HepG2 (cell line): ENCODE results near the gene RAB3A. TPM values are rescaled to one million over a fixed set of nuclear protein-coding genes. Genes with fewer than 3 reads are reported as not detected.

Experiments used
- AGO2 ChIP-seq: fragments of 200-400 bp; formaldehyde crosslinking; optimal IDR thresholded peaks from 2 replicates; pipeline ENCODE3; 2017; ENCODE audit warnings: mild to moderate bottlenecking, low read depth, low read length, moderate library complexity
- ATF2 ChIP-seq: sonication (generic); formaldehyde crosslinking; IDR thresholded peaks from 2 replicates; pipeline ENCODE4 v1.4.0; 2020; ENCODE audit warnings: missing genetic modification reagents
- BHLHE40 ChIP-seq: IDR thresholded peaks from 2 replicates; pipeline ENCODE4 v1.6.1; 2011; ENCODE audit warnings: low read length, improper control_type of control experiment
- CSRNP2 ChIP-seq: sonication (generic); formaldehyde crosslinking; conservative IDR thresholded peaks from 2 replicates; pipeline ENCODE4 v1.8.0; 2022; ENCODE audit warnings: low read depth, missing genetic modification reagents
- CTCF ChIP-seq: sonication (generic); formaldehyde crosslinking; IDR thresholded peaks from 2 replicates; pipeline ENCODE4 v1.5.0; 2020; ENCODE audit warnings: mild to moderate bottlenecking, missing genetic modification reagents, moderate library complexity
- ELF3 ChIP-seq: IDR thresholded peaks from 2 replicates; pipeline ENCODE4 v1.6.1; 2016; ENCODE audit warnings: missing genetic modification reagents, missing compliant biosample characterization
- HMGXB4 ChIP-seq, 2 experiments: sonication (generic) in 1 of 2; formaldehyde crosslinking in 1 of 2; IDR thresholded peaks; 2 replicates each; pipeline versions ENCODE4 v1.4.0 to v1.6.1; 2018 to 2020; ENCODE audit warnings: missing genetic modification reagents in 2 of 2, borderline replicate concordance in 1 of 2, low read depth in 1 of 2, mild to moderate bottlenecking in 1 of 2, missing biosample characterization in 1 of 2
- RBM22 ChIP-seq: fragments of 200-400 bp; formaldehyde crosslinking; optimal IDR thresholded peaks from 2 replicates; pipeline ENCODE3; 2017; ENCODE audit warnings: mild to moderate bottlenecking, low read length, moderate library complexity
- SMAD1 ChIP-seq: sonication (generic); formaldehyde crosslinking; IDR thresholded peaks from 2 replicates; pipeline ENCODE4 v1.4.0; 2020; ENCODE audit warnings: missing genetic modification reagents, low read depth, mild to moderate bottlenecking, borderline replicate concordance
- XRCC5 ChIP-seq: fragments of 200-400 bp; formaldehyde crosslinking; optimal IDR thresholded peaks from 2 replicates; pipeline ENCODE3; 2017; ENCODE audit warnings: mild to moderate bottlenecking, low read length
- YEATS4 ChIP-seq: sonication (generic); formaldehyde crosslinking; IDR thresholded peaks from 2 replicates; pipeline ENCODE4 v1.4.0; 2020; ENCODE audit warnings: missing genetic modification reagents, borderline replicate concordance
- ZNF296 ChIP-seq: sonication (generic); formaldehyde crosslinking; conservative IDR thresholded peaks from 2 replicates; pipeline ENCODE4 v1.5.0; 2020; ENCODE audit warnings: mild to moderate bottlenecking, missing genetic modification reagents
- ZNF609 ChIP-seq: sonication (generic); formaldehyde crosslinking; IDR thresholded peaks from 2 replicates; pipeline ENCODE4 v1.4.0; 2020; ENCODE audit warnings: mild to moderate bottlenecking, missing genetic modification reagents, borderline replicate concordance
- ZNF710 ChIP-seq: sonication (generic); formaldehyde crosslinking; IDR thresholded peaks from 2 replicates; pipeline ENCODE4 v1.5.0; 2020; ENCODE audit warnings: mild to moderate bottlenecking, missing genetic modification reagents, borderline replicate concordance
- polyA plus RNA-seq, 8 experiments: library from polyadenylated mRNA; depleted of rRNA in 3 of 8; stranded (reverse) in 7 of 8; unstranded in 1 of 8; fragments of >200 nt; fragmentation: Illumina TruSeq in 4 of 8; extraction: Trizol in 4 of 8; gene quantifications; 2 replicates each; pipeline versions ENCODE4 v1.2.1 to v1.2.3, GENCODE V29; 2011 to 2016; ENCODE audit warnings: low read depth in 4 of 8, missing spikeins in 1 of 8, mixed read lengths in 1 of 8; ENCODE audit not compliant: insufficient read depth in 1 of 8
- total RNA-seq, 5 experiments: library from RNA; depleted of rRNA; stranded (reverse); fragments of >200 nt; fragmentation: Illumina TruSeq; extraction: Trizol; gene quantifications; 2 replicates each; pipeline ENCODE4 v1.2.3, GENCODE V29; 2016; ENCODE audit warnings: low read depth in 1 of 5

Gene RAB3A
- total and polyA plus RNA-seq, 2 of the 13 experiments (the other 11 are each of a cell fraction or from before 2014, with no cell fraction given) = 0.58 to 0.98 TPM

GRCh38 chr19:18167975-18168645 lies 35.7 kb downstream of the RAB3A start (continued):
- TF ChIP-seq CTCF (CRISPR knock-in tag) = peak; percentile 80
- TF ChIP-seq AGO2 = peak; percentile 19
- TF ChIP-seq XRCC5 = peak; percentile 53
- no peak for TF ChIP-seq ATF2 (CRISPR knock-in tag)
- TF ChIP-seq RBM22 = peak; percentile 63
- no peak for TF ChIP-seq CSRNP2
- TF ChIP-seq ZNF710 (CRISPR knock-in tag) = no peak
- TF ChIP-seq YEATS4 (CRISPR knock-in tag) = no peak
- 0 out of 2 replicates have a peak, but pooled peaks have one; percentile 15 for TF ChIP-seq ELF3 (CRISPR knock-in tag)
- TF ChIP-seq HMGXB4 (CRISPR knock-in tag; IDR thresholded peaks at IDR 0.05; ENCODE audit: borderline replicate concordance in 1 of 2, low read depth in 1 of 2) = 0 out of 4 replicates have a peak, but pooled peaks of 1 of the 2 experiments have one; percentile 27
- TF ChIP-seq ZNF296 (CRISPR knock-in tag) = no peak
- TF ChIP-seq ZNF609 = no peak
- TF ChIP-seq BHLHE40 = no peak
- no peak for TF ChIP-seq SMAD1 (CRISPR knock-in tag)
